ENCODE measurements around the gene KIF5C. TPM values are rescaled to one million over a fixed set of nuclear protein-coding genes. Genes with fewer than 3 reads are reported as not detected.
A peak's percentile ranks its signal among the peaks of the same experiment; 100 is the strongest.

The KIF5C gene
- 1 to 10 TPM; 1.6 to 3.4 TPM for total RNA-seq

DNA sequence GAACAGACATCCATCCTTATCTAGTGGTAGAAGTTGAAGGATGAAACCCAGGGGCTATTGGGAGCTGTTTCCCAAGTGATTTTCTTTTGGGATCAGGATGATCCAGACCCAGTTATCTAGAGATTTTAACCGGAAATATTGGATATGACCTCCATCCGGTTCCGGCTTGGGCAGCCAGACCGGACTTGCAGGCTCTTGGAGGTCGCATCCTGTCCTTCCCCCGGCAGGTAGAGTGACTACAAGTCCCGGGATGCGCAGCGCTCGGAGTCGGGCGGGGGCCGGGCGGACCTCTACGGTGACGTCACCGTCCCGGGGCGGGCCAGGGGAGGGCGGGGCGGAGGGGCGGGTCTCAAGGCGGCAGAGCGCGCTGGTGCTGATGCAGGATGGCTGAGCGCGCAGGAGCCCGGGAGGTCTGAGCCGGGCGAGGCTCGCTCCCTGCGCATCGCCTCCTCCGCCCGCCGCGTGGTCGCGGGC is at the start of gene KIF5C:
Gene KIF5C, plus strand, starts transcription at position 360 of the 474 bp plus-strand sequence. CDS start 391 bp downstream, outside the sequence.
- no peaks in the 10 kb centered on the region for H3K36me3 ChIP-seq
- peaks cover 11% of the 10 kb centered on the region for H3K4me1 ChIP-seq
- H3K9me3 ChIP-seq: no peaks in the 10 kb centered on the region
- peak within 1 kb of the TSS; percentile 44 for H3K4me3 ChIP-seq
- H3K27me3 ChIP-seq: peaks cover 24% of the 10 kb centered on the region
- H3K27ac ChIP-seq: no peak within 1 kb of the TSS
- peak within 1 kb of the TSS in 1 of 2 donors; percentile 24 for H3K9ac ChIP-seq (ENCODE audit: low read depth in 2 of 2, low read length in 2 of 2)
- intact Hi-C loops (cut with DNase I): no loop called here
- DNase-seq: peak; percentile 88
- TF ChIP-seq, protein P1, sequence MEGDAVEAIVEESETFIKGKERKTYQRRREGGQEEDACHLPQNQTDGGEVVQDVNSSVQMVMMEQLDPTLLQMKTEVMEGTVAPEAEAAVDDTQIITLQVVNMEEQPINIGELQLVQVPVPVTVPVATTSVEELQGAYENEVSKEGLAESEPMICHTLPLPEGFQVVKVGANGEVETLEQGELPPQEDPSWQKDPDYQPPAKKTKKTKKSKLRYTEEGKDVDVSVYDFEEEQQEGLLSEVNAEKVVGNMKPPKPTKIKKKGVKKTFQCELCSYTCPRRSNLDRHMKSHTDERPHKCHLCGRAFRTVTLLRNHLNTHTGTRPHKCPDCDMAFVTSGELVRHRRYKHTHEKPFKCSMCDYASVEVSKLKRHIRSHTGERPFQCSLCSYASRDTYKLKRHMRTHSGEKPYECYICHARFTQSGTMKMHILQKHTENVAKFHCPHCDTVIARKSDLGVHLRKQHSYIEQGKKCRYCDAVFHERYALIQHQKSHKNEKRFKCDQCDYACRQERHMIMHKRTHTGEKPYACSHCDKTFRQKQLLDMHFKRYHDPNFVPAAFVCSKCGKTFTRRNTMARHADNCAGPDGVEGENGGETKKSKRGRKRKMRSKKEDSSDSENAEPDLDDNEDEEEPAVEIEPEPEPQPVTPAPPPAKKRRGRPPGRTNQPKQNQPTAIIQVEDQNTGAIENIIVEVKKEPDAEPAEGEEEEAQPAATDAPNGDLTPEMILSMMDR (IDR thresholded peaks at IDR 0.05): no peak

DNA sequence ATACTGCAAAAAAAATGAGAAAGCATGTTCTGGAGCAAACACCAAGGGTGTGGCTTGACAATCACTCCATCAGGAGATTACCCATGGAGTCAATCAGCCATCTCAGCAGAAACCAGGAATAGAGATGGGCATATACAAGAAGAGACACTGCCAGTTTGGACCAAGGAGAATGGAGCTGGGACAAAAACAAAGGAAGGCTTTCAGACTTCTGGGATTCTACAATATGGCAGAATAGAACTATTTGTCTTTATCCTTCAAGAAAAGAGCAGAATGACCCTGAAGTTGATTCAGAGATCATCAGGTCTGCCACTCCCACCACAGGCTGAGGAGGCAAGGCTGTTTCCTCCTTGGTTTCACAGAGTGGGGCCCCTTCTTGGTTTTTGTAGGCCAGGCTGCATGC is 48.2 kb upstream of the KIF5C start:
- Histone ChIP-seq H3K4me1 (no peaks in the 10 kb centered on the region), H3K4me3 (no peak overlapping the region), H3K27me3 (no peaks in the 10 kb centered on the region), H3K27ac (no peak overlapping the region), H3K9ac (ENCODE audit: low read depth in 2 of 2, low read length in 2 of 2) (no peak overlapping the region), H3K36me3 (no peaks in the 10 kb centered on the region), H3K9me3 (no peaks in the 10 kb centered on the region)
- DNase-seq: no peak
- TF ChIP-seq, protein P1 (IDR thresholded peaks at IDR 0.05): no peak
- intact Hi-C loops (cut with DNase I): no loop called here

DNA sequence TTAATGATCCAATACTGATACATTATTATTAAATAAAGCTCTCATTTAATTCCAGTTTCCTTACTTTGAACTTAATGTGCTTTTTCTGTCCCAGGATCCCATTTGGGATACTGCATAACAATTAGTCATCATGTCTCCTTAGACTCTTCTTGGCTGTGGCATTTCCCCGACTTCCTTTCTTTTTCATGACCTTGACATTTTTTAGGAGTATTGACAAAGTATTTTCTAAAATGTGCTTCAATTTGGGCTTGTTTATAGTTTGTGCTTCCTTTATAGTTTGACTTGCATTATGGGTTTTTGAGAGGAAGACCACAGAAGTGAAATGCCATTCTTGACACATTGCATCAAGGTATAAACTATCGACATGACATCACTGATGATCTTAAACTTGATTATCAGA is 46.1 kb upstream of the KIF5C start:
- Histone ChIP-seq H3K4me3 (no peak overlapping the region), H3K27ac (no peak overlapping the region), H3K27me3 (no peaks in the 10 kb centered on the region), H3K9me3 (no peaks in the 10 kb centered on the region), H3K36me3 (no peaks in the 10 kb centered on the region), H3K4me1 (no peaks in the 10 kb centered on the region), H3K9ac (ENCODE audit: low read depth in 2 of 2, low read length in 2 of 2) (no peak overlapping the region)
- intact Hi-C loops (cut with DNase I): no loop called here
- DNase-seq: no peak
- TF ChIP-seq, protein P1 (IDR thresholded peaks at IDR 0.05): no peak

DNA sequence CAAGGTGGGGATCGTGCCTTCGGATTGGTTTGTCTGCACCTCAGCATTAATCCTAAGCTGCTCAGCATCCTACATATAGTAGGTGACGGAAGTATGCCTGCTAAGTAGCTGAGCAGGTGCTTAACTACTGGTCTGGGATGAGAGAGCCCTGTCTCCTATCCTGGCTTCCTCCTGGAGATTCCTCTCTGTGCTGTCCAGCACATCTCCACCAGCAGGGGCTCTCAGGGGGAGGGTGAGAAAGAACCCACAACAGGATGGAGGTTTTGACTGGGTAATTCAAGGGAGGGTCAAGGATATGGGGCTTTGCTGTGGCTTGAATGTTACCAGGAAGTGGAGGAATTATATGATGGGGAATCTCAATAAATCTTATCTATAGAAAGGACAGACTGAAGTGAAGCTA is 45.4 kb upstream of the KIF5C start:
- Histone ChIP-seq H3K27ac (no peak overlapping the region), H3K9ac (ENCODE audit: low read depth in 2 of 2, low read length in 2 of 2) (no peak overlapping the region), H3K27me3 (no peaks in the 10 kb centered on the region), H3K4me1 (no peaks in the 10 kb centered on the region), H3K9me3 (no peaks in the 10 kb centered on the region), H3K4me3 (no peak overlapping the region), H3K36me3 (no peaks in the 10 kb centered on the region)
- intact Hi-C loops (cut with DNase I): no loop called here
- TF ChIP-seq, protein P1 (IDR thresholded peaks at IDR 0.05): no peak
- no peak for DNase-seq

DNA sequence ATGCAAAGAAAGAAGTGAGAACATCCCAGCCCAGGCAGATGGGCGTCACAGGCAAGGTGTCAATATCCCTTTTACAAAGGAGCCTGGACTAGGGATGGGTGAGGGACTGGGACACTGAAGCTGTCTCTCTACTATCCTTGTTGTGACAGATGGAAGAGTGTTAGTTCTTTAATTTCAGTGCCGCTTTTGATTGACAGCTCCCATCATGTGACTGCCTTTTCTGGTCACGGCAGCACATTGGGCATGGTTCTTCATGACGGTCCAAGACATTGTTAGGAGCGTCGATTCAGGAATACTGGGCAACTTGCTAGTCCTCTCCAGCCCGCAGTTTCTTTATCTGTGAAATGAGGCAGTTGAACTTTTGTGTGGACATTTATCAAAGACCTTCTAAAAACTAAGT is 42.4 kb upstream of the KIF5C start:
- Histone ChIP-seq H3K4me1 (no peaks in the 10 kb centered on the region), H3K4me3 (no peak overlapping the region), H3K36me3 (no peaks in the 10 kb centered on the region), H3K9ac (ENCODE audit: low read depth in 2 of 2, low read length in 2 of 2) (no peak overlapping the region), H3K27ac (no peak overlapping the region), H3K27me3 (no peaks in the 10 kb centered on the region), H3K9me3 (no peaks in the 10 kb centered on the region)
- TF ChIP-seq, protein P1 (IDR thresholded peaks at IDR 0.05): no peak
- no peak for DNase-seq
- intact Hi-C loops (cut with DNase I): no loop called here

Measured in colonic mucosa (tissue), 4 donors.